Esophagus muscularis mucosa (tissue), 4 donors: Measurements from ENCODE around the gene LAMB1. TPM values are rescaled to one million over a fixed set of nuclear protein-coding genes. Genes with fewer than 3 reads are reported as not detected.

Experiments
- DNase-seq: peaks from one replicate; pipeline ENCODE4 v3.0.0-alpha.2; 2017; ENCODE audit errors: extremely low spot score
- H3K27ac ChIP-seq, 4 donors: fragments of 200-600 bp; sonication (generic); replicated peaks in 1 of 4; 1 replicate in 3 of 4; 2 replicates in 1 of 4; pipeline ENCODE4 v1.5.1; 2016 to 2019; ENCODE audit warnings: mild to moderate bottlenecking in 1 of 4
- H3K27me3 ChIP-seq, 4 donors: fragments of 200-600 bp; sonication (generic); one replicate each; pipeline versions ENCODE4 v1.5.1 to v1.6.0; 2016 to 2019
- H3K36me3 ChIP-seq, 4 donors: fragments of 200-600 bp; sonication (generic); one replicate each; pipeline ENCODE4 v1.5.1; 2016 to 2019
- H3K4me1 ChIP-seq, 4 donors: fragments of 200-600 bp; sonication (generic); one replicate each; pipeline ENCODE4 v1.5.1; 2016 to 2019
- H3K4me3 ChIP-seq, 4 donors: fragments of 200-600 bp; sonication (generic); 1 replicate in 2 of 4; 2 replicates in 2 of 4; pipeline ENCODE4 v1.5.1; 2016 to 2019; ENCODE audit warnings: mild to moderate bottlenecking in 4 of 4, moderate library complexity in 1 of 4
- H3K9me3 ChIP-seq, 4 donors: fragments of 200-600 bp; sonication (generic); 1 replicate in 3 of 4; 2 replicates in 1 of 4; pipeline ENCODE4 v1.5.1; 2016 to 2019
- EP300 ChIP-seq: sonication (generic); formaldehyde crosslinking; IDR thresholded peaks from one replicate; pipeline ENCODE4 v1.6.1; 2017; ENCODE audit warnings: antibody characterized with exemption
- POLR2A ChIP-seq: fragments of 450-650 bp; IDR thresholded peaks from one replicate; pipeline ENCODE4 v1.6.1; 2017; ENCODE audit warnings: antibody characterized with exemption, moderate library complexity, mild to moderate bottlenecking, low read depth
- POLR2AphosphoS5 ChIP-seq, 2 donors: sonication (generic); formaldehyde crosslinking; IDR thresholded peaks; one replicate each; pipeline ENCODE4 v1.6.1; 2017; ENCODE audit warnings: antibody characterized with exemption in 2 of 2
- WGBS: methylation state at CpG from one replicate; pipeline ENCODE4 v1.1.5; 2018; 5-methylcytosine and 5-hydroxymethylcytosine counted together
- intact Hi-C: fragments of 100-400 bp; cut with DNase I; formaldehyde crosslinking; loops from one replicate; pipeline ENCODE4 v1.15.1; 2023
- total RNA-seq, 4 donors: library from RNA; depleted of rRNA; stranded (reverse); fragments of >200 nt; gene quantifications; one replicate each; pipeline versions ENCODE4 v1.1.0 to v1.2.1, GENCODE V29; 2016
- TF ChIP-seq, protein P1 (sequence below), 3 experiments: fragments of 200-600 bp in 2 of 3; fragments of 450-650 bp in 1 of 3; sonication (generic) in 2 of 3; IDR thresholded peaks; one replicate each; pipeline ENCODE4 v1.5.1; 2017 to 2019; ENCODE audit warnings: antibody characterized with exemption in 3 of 3, mild to moderate bottlenecking in 2 of 3, moderate library complexity in 1 of 3

LAMB1 gene
- total RNA-seq, 4 donors from 2014 or later, result 167 to 240 (median 219) TPM

DNA sequence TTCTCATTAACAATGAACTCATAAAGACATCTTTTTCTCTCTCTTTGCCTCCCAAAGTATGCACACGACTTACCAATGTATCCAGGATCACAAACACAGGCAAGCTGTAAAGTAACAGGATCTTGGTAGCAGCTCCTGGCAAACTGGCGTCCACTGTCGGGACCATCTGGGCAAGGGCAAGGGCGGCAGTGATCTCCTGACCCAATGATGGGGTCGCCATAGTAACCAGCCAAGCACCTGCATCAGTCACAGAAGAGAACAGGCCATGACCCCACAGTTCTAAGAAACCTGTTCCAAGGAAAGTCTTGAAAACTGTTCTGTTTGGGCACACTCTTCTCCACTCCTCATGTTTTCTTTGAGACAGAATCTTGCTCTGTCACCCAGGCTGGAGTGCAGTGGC lies 47.6 kb downstream of the LAMB1 start:
- H3K4me1 ChIP-seq, result peaks cover 21 to 89% (median 82%) of the 10 kb centered on the region in 4 donors
- intact Hi-C loops, result no loop called here
- H3K36me3 ChIP-seq, result peaks cover 7 to 95% (median 69%) of the 10 kb centered on the region in 4 donors
- TF ChIP-seq POLR2AphosphoS5 (IDR thresholded peaks at IDR 0.05), result peak in 1 of 2 donors; percentile 31
- TF ChIP-seq, protein P1, sequence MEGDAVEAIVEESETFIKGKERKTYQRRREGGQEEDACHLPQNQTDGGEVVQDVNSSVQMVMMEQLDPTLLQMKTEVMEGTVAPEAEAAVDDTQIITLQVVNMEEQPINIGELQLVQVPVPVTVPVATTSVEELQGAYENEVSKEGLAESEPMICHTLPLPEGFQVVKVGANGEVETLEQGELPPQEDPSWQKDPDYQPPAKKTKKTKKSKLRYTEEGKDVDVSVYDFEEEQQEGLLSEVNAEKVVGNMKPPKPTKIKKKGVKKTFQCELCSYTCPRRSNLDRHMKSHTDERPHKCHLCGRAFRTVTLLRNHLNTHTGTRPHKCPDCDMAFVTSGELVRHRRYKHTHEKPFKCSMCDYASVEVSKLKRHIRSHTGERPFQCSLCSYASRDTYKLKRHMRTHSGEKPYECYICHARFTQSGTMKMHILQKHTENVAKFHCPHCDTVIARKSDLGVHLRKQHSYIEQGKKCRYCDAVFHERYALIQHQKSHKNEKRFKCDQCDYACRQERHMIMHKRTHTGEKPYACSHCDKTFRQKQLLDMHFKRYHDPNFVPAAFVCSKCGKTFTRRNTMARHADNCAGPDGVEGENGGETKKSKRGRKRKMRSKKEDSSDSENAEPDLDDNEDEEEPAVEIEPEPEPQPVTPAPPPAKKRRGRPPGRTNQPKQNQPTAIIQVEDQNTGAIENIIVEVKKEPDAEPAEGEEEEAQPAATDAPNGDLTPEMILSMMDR (IDR thresholded peaks at IDR 0.05), result no peak
- no peak for TF ChIP-seq POLR2A
- no peak for TF ChIP-seq EP300
- no peaks in the 10 kb centered on the region for H3K9me3 ChIP-seq
- no peaks in the 10 kb centered on the region for H3K27me3 ChIP-seq
- H3K4me3 ChIP-seq, result no peak overlapping the region
- WGBS, result 86% methylated on average over 5 of the region's 5 CpGs
- H3K27ac ChIP-seq, result peak overlapping the region; percentile 5 to 86 (median 79)
- peak; percentile 91 for DNase-seq

DNA sequence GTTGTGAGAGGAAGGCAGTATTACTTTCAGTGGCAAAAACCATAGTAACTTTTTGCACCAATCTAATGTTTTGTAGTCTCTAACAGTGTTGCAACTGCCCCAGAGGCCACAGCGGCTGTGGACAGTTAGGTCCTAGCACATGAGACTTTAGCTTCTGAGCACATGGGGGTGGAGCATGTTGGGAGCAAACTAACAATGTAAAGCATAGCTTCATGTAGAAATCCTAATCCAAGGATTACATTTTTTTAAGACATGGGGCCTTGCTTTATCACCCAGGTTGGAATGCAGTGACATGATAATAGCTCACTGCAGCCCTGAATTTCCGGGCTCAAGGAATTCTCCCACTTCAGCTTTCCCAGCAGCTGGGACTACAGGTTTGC lies 49.0 kb downstream of the LAMB1 start:
- H3K27me3 ChIP-seq, result no peaks in the 10 kb centered on the region
- no peak overlapping the region for H3K4me3 ChIP-seq
- TF ChIP-seq POLR2AphosphoS5 (IDR thresholded peaks at IDR 0.05) (peak in 1 of 2 donors; percentile 7), EP300 (no peak)
- no peaks in the 10 kb centered on the region for H3K9me3 ChIP-seq
- peaks cover 9 to 90% (median 60%) of the 10 kb centered on the region in 4 donors for H3K36me3 ChIP-seq
- intact Hi-C loops, result no loop called here
- WGBS, result 85% methylated on average over 2 of the region's 2 CpGs
- H3K4me1 ChIP-seq, result peaks cover 19 to 86% (median 81%) of the 10 kb centered on the region in 4 donors
- peak; percentile 14 for DNase-seq
- peak overlapping the region; percentile 61 to 86 (median 67) for H3K27ac ChIP-seq

DNA sequence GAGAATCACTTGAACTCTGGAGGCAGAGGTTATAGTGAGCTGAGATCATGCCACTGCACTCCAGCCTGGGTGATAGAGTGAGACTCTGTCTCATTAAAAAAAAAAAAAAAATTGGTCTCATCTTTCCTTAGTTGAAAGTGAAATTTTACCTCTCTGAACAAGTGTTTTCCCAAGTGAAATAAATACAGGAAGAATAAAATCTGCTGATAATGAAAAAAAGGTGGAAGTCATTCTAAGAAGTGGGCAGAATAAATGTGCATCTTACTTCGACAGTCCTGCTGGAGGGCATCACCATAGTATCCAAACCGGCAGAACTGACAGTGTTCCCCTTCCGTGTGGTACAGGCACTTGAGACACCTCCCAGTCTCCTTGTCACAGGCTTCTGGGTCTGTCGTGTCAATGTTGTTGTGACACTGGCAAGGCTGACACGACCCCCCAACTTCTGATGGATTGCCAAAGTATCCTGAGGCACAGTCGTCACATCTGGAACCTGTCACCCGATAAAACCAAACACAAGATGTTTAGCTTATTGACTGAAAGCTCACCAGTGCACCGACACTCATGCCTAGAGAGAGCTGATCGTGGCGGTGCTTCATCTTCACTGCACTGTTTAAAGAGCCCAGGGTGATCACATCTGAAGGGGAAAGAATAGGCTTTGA lies 49.6 kb downstream of the LAMB1 start:
- TF ChIP-seq POLR2A, result no peak
- TF ChIP-seq, protein P1 (IDR thresholded peaks at IDR 0.05), result no peak
- TF ChIP-seq POLR2AphosphoS5 (IDR thresholded peaks at IDR 0.05), result no peak
- no peak for TF ChIP-seq EP300
- Histone ChIP-seq H3K9me3 (no peaks in the 10 kb centered on the region), H3K36me3 (peaks cover 9 to 90% (median 62%) of the 10 kb centered on the region in 4 donors), H3K27me3 (no peaks in the 10 kb centered on the region), H3K27ac (peak overlapping the region; percentile 61 to 86 (median 67)), H3K4me1 (peaks cover 19 to 86% (median 82%) of the 10 kb centered on the region in 4 donors), H3K4me3 (no peak overlapping the region)
- 72% methylated on average over 5 of the region's 10 CpGs for WGBS
- intact Hi-C loops, result no loop called here
- DNase-seq, result peak; percentile 70

DNA sequence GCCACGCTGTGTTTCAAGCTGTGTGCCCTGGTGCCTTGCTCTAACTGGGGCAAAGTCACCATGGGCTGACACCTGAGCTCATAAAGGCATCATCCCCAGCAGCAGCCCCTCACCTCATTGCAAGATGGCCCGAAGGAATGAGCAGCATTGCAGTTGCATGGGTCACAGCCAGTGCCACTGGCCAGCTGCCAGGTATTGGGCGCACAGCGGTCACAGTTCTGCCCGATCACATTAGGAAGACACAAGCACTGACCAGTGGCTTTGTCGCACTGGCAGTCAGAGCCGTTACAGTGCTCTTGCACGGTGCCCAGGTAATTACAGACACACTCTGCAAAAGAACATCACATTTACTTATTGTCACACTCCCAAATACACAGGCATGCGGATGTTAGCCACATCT lies 51.1 kb downstream of the LAMB1 start:
- Histone ChIP-seq H3K4me1 (peaks cover 19 to 86% (median 82%) of the 10 kb centered on the region in 4 donors), H3K36me3 (peaks cover 9 to 92% (median 65%) of the 10 kb centered on the region in 4 donors), H3K4me3 (no peak overlapping the region), H3K9me3 (no peaks in the 10 kb centered on the region), H3K27ac (peak overlapping the region; percentile 61 to 86 (median 67)), H3K27me3 (no peaks in the 10 kb centered on the region)
- DNase-seq, result no peak
- 65% methylated on average over 3 of the region's 9 CpGs for WGBS
- intact Hi-C loops, result no loop called here
- TF ChIP-seq, protein P1 (IDR thresholded peaks at IDR 0.05), result no peak
- TF ChIP-seq POLR2AphosphoS5 (IDR thresholded peaks at IDR 0.05) (no peak), POLR2A (no peak), EP300 (no peak)

DNA sequence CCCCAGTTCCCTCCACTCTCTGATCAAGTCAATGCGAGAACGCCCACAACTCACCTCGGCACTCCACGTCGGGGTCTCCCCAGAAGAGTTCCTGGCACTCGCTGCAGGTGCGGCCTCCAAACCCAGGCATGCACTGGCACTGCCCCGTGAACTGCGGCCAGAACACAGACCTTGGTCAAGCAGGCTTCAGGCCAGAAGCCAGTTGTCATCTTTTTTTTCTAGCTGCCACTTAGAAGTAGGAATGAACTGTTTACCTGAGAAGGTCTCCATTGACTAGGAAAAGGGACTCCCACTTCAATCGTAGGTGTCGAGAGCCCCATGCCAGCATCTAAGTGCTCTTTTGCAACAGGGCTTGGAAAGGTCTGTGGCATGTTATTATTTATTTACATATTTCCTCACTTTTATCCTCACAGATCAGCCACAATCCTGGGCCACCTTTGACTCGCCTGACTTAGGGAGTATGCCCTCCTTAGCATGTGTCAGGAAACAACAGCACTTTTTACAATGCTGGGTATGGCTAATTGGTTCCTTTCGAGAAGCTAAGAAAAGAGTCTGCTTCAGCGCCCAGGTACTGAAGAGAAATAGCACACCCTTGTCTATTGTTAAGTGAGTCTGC lies 51.7 kb downstream of the LAMB1 start:
- WGBS, result 83% methylated on average over 14 of the region's 14 CpGs

More for the DNA sequence above, 51.7 kb downstream of the LAMB1 start:
- no peaks in the 10 kb centered on the region for H3K27me3 ChIP-seq
- DNase-seq, result peak; percentile 88
- H3K9me3 ChIP-seq, result no peaks in the 10 kb centered on the region
- intact Hi-C loops, result no loop called here
- peaks cover 21 to 86% (median 82%) of the 10 kb centered on the region in 4 donors for H3K4me1 ChIP-seq
- H3K36me3 ChIP-seq, result peaks cover 9 to 92% (median 64%) of the 10 kb centered on the region in 4 donors
- H3K4me3 ChIP-seq, result no peak overlapping the region
- peak overlapping the region; percentile 61 to 86 (median 67) for H3K27ac ChIP-seq
- TF ChIP-seq POLR2A (no peak), EP300 (no peak), POLR2AphosphoS5 (IDR thresholded peaks at IDR 0.05) (no peak)
- TF ChIP-seq, protein P1 (IDR thresholded peaks at IDR 0.05), result no peak
